22Rv1 (cell line): Measurements from ENCODE around the gene MRPS5.

ENCODE experiments used
- CTCF ChIP-seq: fragments of 450-650 bp; IDR thresholded peaks from 2 replicates; pipeline ENCODE4 v1.5.1; 2017; ENCODE audit warnings: mild to moderate bottlenecking
- ZFX ChIP-seq: fragments of 450-650 bp; IDR thresholded peaks from 2 replicates; pipeline ENCODE4 v1.6.1; 2017; ENCODE audit warnings: antibody characterized with exemption, borderline replicate concordance

GRCh38 chr2:95158441-95158840 lies 36.8 kb upstream of the MRPS5 start:
- TF ChIP-seq CTCF: no peak
- TF ChIP-seq ZFX: no peak
